SH-SY5Y (cell line): ENCODE data around the gene PLPP4.

Experiments
- GATA2 ChIP-seq: IDR thresholded peaks from 2 replicates; pipeline ENCODE4 v1.6.1; 2011; ENCODE audit warnings: mild to moderate bottlenecking, low read depth, low read length
- GATA3 ChIP-seq: IDR thresholded peaks from 2 replicates; pipeline ENCODE4 v1.6.1; 2011; ENCODE audit warnings: low read depth, mild to moderate bottlenecking, low read length, moderate library complexity

DNA sequence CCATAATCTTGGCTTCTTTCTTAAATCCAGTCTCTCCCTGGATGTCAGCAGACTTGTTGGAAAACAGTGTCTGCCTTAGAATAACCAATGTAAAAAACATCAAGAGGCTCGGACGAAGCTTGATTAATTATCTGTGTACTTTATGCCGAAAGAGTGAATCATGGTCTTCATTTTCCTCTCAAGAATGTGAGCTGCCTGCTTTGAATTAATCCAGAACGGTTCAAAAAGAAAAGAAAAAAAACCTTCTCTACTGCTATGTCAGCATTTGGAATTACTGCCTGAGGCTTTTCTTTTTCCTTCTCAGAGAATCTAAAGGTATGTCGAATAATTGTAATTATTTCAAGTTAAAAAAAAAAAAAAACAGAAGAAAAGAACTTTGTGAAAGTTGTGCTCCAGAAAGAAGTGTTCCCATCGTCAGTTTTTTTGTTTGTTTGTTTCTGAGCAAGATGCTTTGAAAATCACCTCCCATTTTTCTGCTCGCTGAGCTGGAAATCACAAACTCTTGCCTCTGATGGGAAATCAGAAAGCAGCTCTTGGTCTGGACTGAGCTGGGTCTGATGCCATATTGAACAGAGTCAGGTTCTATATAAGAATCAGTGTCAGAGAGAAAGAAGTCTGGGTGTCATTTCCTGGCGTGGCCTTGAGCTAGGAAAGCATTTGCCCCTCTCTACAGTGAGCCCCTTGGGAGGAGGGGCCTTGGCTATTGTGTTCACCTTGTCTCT is 20.2 kb downstream of the PLPP4 start:
- TF ChIP-seq GATA2 (no peak), GATA3 (no peak)
